ENCODE measurements around the gene NF1.
"Not testable (repeated sequence)": the region's sequence is repeated elsewhere in the genome, so short reads cannot be mapped to it uniquely, and the experiment has no call there.

Gene NF1

GRCh38 chr17:31132977-31133376 is 38.2 kb downstream of the NF1 start:
- no peak for DNase-seq (ENCODE audit: low spot score)

DNA sequence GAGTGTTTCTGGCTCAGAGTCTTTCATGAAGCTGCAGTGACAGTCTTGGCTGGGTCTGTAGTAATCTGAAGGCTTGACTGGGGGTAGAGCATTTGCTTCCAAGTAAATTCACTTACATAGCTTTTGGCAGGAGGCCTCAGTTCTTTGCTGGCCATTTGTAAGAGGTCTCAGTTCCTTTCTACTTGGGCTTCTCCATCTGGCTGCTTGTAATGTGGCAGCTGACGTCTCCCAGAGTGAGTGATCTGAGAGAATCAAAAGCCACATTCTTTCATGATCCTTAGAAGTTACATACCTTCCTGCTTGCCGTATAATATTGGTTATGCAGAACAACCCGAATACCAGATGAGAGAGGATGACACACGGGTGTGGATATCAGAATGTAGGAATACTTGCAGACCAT is 39.8 kb downstream of the NF1 start:
- no peak for DNase-seq (ENCODE audit: low spot score)

GRCh38 chr17:31136319-31136718 is 41.5 kb downstream of the NF1 start:
- no peak for DNase-seq (ENCODE audit: low spot score)

DNA sequence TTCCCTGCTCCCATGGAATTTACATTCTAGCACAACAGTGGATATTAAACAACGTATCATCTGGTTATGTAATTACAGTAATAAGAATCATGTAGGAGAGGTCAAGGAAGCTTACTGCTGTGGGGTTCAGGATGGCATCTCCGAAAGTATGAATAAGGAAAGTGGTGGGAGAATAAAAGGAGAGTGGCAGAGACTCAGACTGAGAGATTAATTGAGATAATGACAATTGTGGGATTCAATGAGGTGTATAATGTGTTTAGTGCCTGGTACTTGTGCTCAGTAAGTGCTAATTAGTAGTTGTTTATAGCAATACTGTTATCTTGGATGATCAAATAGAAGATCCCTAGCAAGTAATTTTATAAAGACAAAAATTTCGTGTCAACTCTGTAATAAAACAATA is 45.3 kb downstream of the NF1 start:
- no peak for DNase-seq (ENCODE audit: low spot score)

DNA sequence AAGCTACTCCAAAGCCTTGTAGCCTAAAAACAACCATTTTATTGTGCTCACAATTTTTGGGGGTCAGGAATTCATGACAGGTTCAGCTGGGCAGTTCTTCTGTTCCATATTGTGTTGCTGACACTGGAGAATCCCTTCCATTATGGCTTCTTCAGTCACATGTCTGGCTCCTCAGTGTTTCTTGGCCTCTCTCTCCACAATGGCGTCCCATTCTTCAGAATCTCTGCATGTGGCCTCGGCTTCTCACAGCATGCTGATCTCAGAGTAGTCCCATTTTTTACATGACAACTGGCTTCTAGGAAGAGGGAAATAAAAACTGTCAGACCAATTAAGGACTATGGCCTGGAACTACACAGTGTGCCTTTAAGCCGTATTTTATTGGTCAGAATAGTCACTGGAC is 49.7 kb downstream of the NF1 start:
- no peak for DNase-seq (ENCODE audit: low spot score)

DNA sequence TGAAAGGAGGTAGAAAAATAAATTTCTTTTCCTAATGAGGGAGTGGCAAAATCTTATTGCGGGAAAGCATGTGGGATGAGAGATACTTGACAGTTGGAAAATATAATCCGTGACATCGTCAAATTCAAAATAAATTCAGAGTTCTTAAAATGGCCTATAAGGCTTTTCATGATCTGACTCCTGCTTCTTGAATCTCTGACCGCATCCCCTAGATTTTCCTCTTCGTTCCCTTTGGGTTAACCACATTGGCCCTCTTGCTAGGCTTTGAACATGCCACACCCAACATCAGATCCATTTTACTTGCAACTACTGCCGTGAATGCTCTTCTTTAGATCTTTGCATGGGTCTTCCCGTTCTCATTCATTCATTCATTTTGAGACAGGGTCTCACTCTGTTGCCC is 50.1 kb downstream of the NF1 start:
- DNase-seq (ENCODE audit: low spot score): no peak

DNA sequence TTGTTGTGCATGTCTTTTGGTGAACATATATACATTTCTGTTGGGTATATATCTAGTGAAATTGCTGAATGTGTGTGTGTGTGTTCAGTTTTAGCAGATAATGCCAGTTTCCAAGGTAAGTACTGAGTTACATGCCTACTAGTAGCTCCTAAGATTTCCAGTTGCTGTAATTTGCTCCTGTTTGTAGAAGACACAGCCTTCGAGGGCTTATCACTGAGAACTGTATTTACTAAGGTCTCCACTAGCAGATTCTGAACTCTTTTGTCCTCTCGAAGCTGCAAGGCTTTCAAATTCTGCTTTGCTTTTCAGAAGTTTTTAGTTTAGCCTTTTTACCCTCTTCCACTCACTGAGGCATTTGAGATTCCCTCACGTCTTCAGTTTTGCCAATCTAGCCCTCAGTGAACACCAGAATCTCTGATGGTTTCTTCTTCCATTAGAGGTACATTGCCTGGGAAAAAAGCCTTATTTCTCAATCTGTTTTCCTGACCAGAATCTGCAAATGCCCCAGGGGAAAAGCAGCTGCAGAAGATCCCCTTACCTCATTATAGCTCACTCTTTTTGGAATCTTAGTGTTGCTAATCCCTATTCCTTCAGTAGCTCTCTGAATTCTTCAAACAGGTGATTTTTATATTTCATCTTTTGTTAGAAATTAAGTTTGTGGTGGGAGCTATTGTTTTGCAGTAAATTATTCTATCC is 52.9 kb downstream of the NF1 start:
- no peak for DNase-seq (ENCODE audit: low spot score)

GRCh38 chr17:31148205-31148604 is 53.4 kb downstream of the NF1 start:
- DNase-seq (ENCODE audit: low spot score): no peak

- no peak for DNase-seq (ENCODE audit: low spot score)
Observed at GRCh38 chr17:31152271-31152670, 57.5 kb downstream of the NF1 start.

- no peak for DNase-seq (ENCODE audit: low spot score)
Observed at GRCh38 chr17:31155208-31155810, 60.5 kb downstream of the NF1 start.

- no peak for DNase-seq (ENCODE audit: low spot score)
Observed at GRCh38 chr17:31156326-31156725, 61.5 kb downstream of the NF1 start.

DNA sequence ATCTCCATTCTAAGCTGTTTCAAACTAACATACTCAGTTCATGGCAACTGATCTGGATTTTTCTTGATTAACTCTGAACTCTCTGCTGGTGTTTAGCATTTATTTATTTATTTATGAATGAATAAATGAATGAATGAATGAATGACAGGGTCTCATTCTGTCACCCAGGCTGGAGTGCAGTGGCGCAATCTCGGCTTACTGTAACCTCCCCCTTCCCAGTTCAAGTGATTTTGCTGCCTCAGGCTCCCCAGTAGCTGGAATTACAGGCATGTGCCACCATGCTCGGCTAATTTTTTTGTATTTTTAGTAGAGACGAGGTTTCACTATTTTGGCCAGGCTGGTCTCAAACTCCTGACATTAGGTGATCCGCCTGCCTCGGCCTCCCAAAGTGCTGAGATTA is 62.1 kb downstream of the NF1 start:
- not testable (repeated sequence) for DNase-seq (ENCODE audit: low spot score)

GRCh38 chr17:31158746-31159377 is 64.1 kb downstream of the NF1 start:
- DNase-seq (ENCODE audit: low spot score): no peak

GRCh38 chr17:31163091-31163781 is 68.5 kb downstream of the NF1 start:
- DNase-seq (ENCODE audit: low spot score): no peak

GRCh38 chr17:31167111-31167510 is 72.3 kb downstream of the NF1 start:
- DNase-seq (ENCODE audit: low spot score): no peak

DNA sequence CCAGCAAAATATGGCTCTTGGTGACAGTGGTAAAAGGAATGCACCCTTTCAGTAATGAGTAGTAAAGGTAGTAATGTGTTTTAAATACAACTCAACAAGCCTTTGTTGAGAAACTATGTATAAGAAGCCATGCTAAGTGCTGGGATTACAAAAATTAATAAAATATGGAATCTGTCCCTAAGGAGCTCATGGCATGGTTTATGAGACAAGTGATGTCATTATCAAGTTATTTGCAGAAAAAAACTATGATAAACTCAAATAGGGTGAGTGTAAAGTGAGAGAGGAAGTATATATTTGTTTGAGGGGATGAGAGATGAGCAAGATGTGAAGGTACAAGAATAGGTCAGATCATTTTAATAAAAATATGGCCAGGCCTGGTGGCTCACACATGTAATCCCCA is 76.9 kb downstream of the NF1 start:
- DNase-seq (ENCODE audit: low spot score): no peak

- DNase-seq (ENCODE audit: low spot score): no peak
Observed at GRCh38 chr17:31172388-31172787, 77.6 kb downstream of the NF1 start.

- DNase-seq (ENCODE audit: low spot score): no peak
Observed at GRCh38 chr17:31174215-31174614, 79.4 kb downstream of the NF1 start.

DNA sequence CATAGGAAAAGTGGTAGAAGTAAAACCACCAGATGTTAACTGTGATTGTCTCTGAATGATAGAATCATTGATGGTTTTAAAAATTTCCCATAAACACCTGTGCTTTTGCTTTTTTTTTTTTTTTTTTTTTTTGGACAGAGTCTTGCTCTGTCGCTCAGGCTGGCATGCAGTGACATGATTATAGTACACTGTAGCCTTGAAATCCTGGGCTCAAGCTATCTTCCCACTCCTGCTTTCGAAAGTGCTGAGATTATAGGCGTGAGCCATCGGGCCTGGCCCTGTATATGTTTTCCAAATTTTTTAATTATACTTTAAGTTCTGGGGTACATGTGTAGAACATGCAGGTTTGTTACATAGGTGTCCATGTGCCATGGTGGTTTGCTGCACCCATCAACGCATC is 80.5 kb downstream of the NF1 start:
- DNase-seq (ENCODE audit: low spot score): no peak

DNA sequence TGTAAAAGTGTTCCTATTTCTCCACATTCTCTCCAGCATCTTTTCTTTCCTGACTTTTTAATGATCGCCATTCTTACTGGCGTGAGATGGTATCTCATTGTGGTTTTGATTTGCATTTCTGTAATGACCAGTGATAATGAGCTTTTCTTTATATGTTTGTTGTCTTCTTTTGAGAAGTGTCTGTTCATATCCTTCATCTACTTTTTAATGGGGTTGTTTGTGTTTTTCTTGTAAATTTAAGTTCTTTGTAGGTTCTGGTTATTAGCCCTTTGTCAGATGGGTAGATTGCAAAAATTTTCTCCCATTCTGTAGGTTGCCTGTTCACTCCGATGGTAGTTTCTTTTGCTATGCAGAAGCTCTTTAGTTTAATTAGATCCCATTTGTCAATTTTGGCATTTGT is 81.4 kb downstream of the NF1 start:
- not testable (repeated sequence) for DNase-seq (ENCODE audit: low spot score)

DNA sequence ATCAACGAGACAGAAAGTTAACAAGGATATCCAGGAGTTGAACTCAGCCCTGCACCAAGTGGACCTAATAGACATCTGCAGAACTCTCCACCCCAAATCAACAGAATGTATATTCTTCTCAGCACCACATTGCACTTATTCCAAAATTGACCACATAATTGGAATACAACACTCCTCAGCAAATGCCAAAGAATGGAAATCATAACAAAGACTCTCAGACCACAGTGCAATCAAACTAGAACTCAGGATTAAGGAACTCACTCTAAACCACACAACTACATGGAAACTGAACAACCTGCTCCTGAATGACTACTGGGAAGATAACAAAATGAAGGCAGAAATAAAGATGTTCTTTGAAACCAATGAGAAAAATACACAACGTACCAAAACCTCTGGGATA is 84.2 kb downstream of the NF1 start:
- DNase-seq (ENCODE audit: low spot score): not testable (repeated sequence)

DNA sequence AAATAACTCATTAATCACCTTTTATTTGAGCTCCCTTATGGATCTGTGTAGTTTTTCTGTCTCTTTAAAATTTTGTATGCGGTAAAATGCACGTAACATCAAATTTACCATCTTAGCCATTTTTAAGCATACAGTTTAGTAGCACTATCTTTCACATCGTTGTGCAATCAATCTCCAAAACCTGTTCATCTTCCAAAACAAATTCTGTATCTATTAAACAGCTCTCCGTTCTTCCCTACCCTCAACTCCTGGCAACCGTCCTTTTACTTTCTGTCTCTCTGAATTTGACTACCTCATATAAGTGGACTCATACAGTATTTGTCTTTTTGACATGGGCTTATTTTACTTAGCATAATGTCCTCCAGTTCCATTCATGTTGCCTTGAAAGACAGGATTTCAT is 100.5 kb downstream of the NF1 start:
- DNase-seq (ENCODE audit: low spot score): no peak

- DNase-seq (ENCODE audit: low spot score): no peak
Observed at GRCh38 chr17:31198026-31198425, 103.2 kb downstream of the NF1 start.

Data from activated CD4-positive, alpha-beta T cell treated with anti-CD3 and anti-CD28 coated beads, Interleukin-2, Interleukin-4, amounts not matched to agents 100 ng/mL and 50 ng/mL, durations not matched to agents 16 hours and 8 hours (primary cell).